ENCODE data around the gene MEGF11. TPM values are rescaled to one million over a fixed set of nuclear protein-coding genes. Genes with fewer than 3 reads are reported as not detected.

Gene MEGF11
- polyA plus RNA-seq, 1 of the 3 experiments (the other 2 are of a cell fraction): not detected

DNA sequence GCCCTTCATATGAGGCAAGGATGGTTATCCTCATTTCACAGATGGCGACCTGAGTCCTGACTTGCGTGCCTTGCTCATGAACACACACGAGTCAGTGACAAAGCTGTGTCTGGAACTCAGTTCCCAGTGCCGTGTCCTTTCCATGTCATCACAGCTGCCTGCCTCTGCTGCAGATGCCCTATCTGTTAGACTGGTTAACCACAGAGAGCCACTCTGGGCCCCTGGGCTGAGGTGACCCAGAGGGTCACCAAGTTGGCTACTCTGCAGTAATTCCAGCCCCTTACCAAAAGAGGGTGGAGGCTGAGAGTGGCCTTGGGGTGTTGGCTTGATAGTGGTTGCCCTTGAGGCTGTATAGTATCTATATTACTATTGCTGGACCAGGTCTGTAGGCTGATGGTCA, 343.2 kb downstream of the MEGF11 start:
- WGBS (ENCODE audit: low lambda C conversion rate): 94% methylated on average over 3 of the region's 4 CpGs
- no peaks in the 10 kb centered on the region for H3K4me1 ChIP-seq (ENCODE audit: control insufficient read depth in 1 of 2, insufficient read depth in 2 of 2, low read depth in 1 of 2, low read length in 1 of 2)
- no peak overlapping the region for H2AFZ ChIP-seq (ENCODE audit: low read depth)
- H3K4me2 ChIP-seq: no peak overlapping the region
- no peak overlapping the region for H3K4me3 ChIP-seq (ENCODE audit: low read depth in 2 of 2, low read length in 1 of 2)
- H4K20me1 ChIP-seq (ENCODE audit: insufficient read depth): no peaks in the 10 kb centered on the region
- ChIA-PET POLR2A (no interaction called here), CTCF (no interaction called here)
- H3K36me3 ChIP-seq (replicated peaks in 1 of 2; ENCODE audit: control insufficient read depth in 1 of 2, insufficient read depth in 2 of 2, low read length in 1 of 2): peaks cover 0 to 39% of the 10 kb centered on the region in 2 experiments
- H3K27me3 ChIP-seq (ENCODE audit: insufficient read depth): no peaks in the 10 kb centered on the region
- no peak for DNase-seq
- H3K9me2 ChIP-seq: no peaks in the 10 kb centered on the region
- no peaks in the 10 kb centered on the region for H3K79me2 ChIP-seq (ENCODE audit: insufficient read depth)
- no peaks in the 10 kb centered on the region for H3F3A ChIP-seq (replicated peaks; ENCODE audit: insufficient read depth)
- no peak overlapping the region for H3K9ac ChIP-seq
- H3K9me3 ChIP-seq: no peaks in the 10 kb centered on the region
- no peak for TF ChIP-seq RCOR1 (IDR thresholded peaks at IDR 0.05; ENCODE audit: low read length)
- no peak for TF ChIP-seq FOXM1 (IDR thresholded peaks at IDR 0.05; ENCODE audit: low read depth)
- no peak for TF ChIP-seq TCF12 (IDR thresholded peaks at IDR 0.05)
- no peak for TF ChIP-seq ZBTB33 (IDR thresholded peaks at IDR 0.05; ENCODE audit: borderline replicate concordance, low read depth)
- no peak for TF ChIP-seq MXI1 (IDR thresholded peaks at IDR 0.05; ENCODE audit: low read depth, low read length)
- H3K27ac ChIP-seq (ENCODE audit: low read depth in 2 of 2, low read length in 1 of 2): no peak overlapping the region

GRCh38 chr15:65909831-65910230, 343.7 kb downstream of the MEGF11 start:
- ChIA-PET CTCF (no interaction called here), POLR2A (no interaction called here)
- Histone ChIP-seq H3K4me3 (ENCODE audit: low read depth in 2 of 2, low read length in 1 of 2) (no peak overlapping the region), H3K4me1 (ENCODE audit: control insufficient read depth in 1 of 2, insufficient read depth in 2 of 2, low read depth in 1 of 2, low read length in 1 of 2) (no peaks in the 10 kb centered on the region), H4K20me1 (ENCODE audit: insufficient read depth) (no peaks in the 10 kb centered on the region), H3K9ac (no peak overlapping the region), H3F3A (replicated peaks; ENCODE audit: insufficient read depth) (no peaks in the 10 kb centered on the region), H3K9me2 (no peaks in the 10 kb centered on the region), H3K27ac (ENCODE audit: low read depth in 2 of 2, low read length in 1 of 2) (no peak overlapping the region), H3K9me3 (no peaks in the 10 kb centered on the region), H3K36me3 (replicated peaks in 1 of 2; ENCODE audit: control insufficient read depth in 1 of 2, insufficient read depth in 2 of 2, low read length in 1 of 2) (peaks cover under 1 to 41% of the 10 kb centered on the region in 2 experiments), H3K4me2 (no peak overlapping the region), H2AFZ (ENCODE audit: low read depth) (no peak overlapping the region), H3K27me3 (ENCODE audit: insufficient read depth) (no peaks in the 10 kb centered on the region), H3K79me2 (ENCODE audit: insufficient read depth) (no peaks in the 10 kb centered on the region)
- TF ChIP-seq RAD21 (IDR thresholded peaks at IDR 0.05; ENCODE audit: low read length) (no peak), FOSL2 (IDR thresholded peaks at IDR 0.05; ENCODE audit: borderline replicate concordance, low read depth) (no peak), JUND (IDR thresholded peaks at IDR 0.05) (no peak)
- WGBS (ENCODE audit: low lambda C conversion rate): 100% methylated on average over 3 of the region's 3 CpGs
- DNase-seq: no peak

- H3K27me3 ChIP-seq (ENCODE audit: insufficient read depth): no peaks in the 10 kb centered on the region
- no peak overlapping the region for H2AFZ ChIP-seq (ENCODE audit: low read depth)
- peaks cover 9 to 47% of the 10 kb centered on the region in 2 experiments for H3K36me3 ChIP-seq (replicated peaks in 1 of 2; ENCODE audit: control insufficient read depth in 1 of 2, insufficient read depth in 2 of 2, low read length in 1 of 2)
- H4K20me1 ChIP-seq (ENCODE audit: insufficient read depth): no peaks in the 10 kb centered on the region
- H3K9me2 ChIP-seq: no peaks in the 10 kb centered on the region
- H3F3A ChIP-seq (replicated peaks; ENCODE audit: insufficient read depth): no peaks in the 10 kb centered on the region
- no peaks in the 10 kb centered on the region for H3K4me1 ChIP-seq (ENCODE audit: control insufficient read depth in 1 of 2, insufficient read depth in 2 of 2, low read depth in 1 of 2, low read length in 1 of 2)
- ChIA-PET CTCF (no interaction called here), POLR2A (no interaction called here)
- H3K9ac ChIP-seq: no peak overlapping the region
- no peak overlapping the region for H3K4me3 ChIP-seq (ENCODE audit: low read depth in 2 of 2, low read length in 1 of 2)
- no peak for DNase-seq
- 97% methylated on average over 4 of the region's 4 CpGs for WGBS (ENCODE audit: low lambda C conversion rate)
- no peak overlapping the region for H3K4me2 ChIP-seq
- H3K27ac ChIP-seq (ENCODE audit: low read depth in 2 of 2, low read length in 1 of 2): no peak overlapping the region
- H3K79me2 ChIP-seq (ENCODE audit: insufficient read depth): no peaks in the 10 kb centered on the region
- no peaks in the 10 kb centered on the region for H3K9me3 ChIP-seq
- TF ChIP-seq JUND (IDR thresholded peaks at IDR 0.05) (no peak), ZBTB33 (IDR thresholded peaks at IDR 0.05; ENCODE audit: borderline replicate concordance, low read depth) (no peak), CHD2 (IDR thresholded peaks at IDR 0.05; ENCODE audit: low read length, partially characterized antibody) (no peak), EZH2phosphoT487 (IDR thresholded peaks at IDR 0.05; ENCODE audit: borderline replicate concordance, low read depth) (no peak), NFIC (IDR thresholded peaks at IDR 0.05; ENCODE audit: borderline replicate concordance) (no peak), PBX3 (IDR thresholded peaks at IDR 0.05) (no peak), ELF1 (IDR thresholded peaks at IDR 0.05) (no peak), RXRA (IDR thresholded peaks at IDR 0.05; ENCODE audit: borderline replicate concordance, low read depth) (no peak), SMC3 (IDR thresholded peaks at IDR 0.05; ENCODE audit: low read depth, low read length) (no peak), EP300 (IDR thresholded peaks at IDR 0.05; ENCODE audit: borderline replicate concordance in 1 of 2, low read depth in 1 of 2, low read length in 1 of 2) (no peak), POLR2AphosphoS5 (IDR thresholded peaks at IDR 0.05; ENCODE audit: low read depth, low read length) (no peak), GABPA (IDR thresholded peaks at IDR 0.05; ENCODE audit: low read depth) (no peak)
- TF ChIP-seq, protein P1, sequence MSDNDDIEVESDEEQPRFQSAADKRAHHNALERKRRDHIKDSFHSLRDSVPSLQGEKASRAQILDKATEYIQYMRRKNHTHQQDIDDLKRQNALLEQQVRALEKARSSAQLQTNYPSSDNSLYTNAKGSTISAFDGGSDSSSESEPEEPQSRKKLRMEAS (IDR thresholded peaks at IDR 0.05; ENCODE audit: low read depth): no peak
Observed at GRCh38 chr15:65908876-65909275, 344.7 kb downstream of the MEGF11 start.
